GM15510 (cell line): ENCODE measurements around the gene PRMT6.

Source experiments
- POLR2A ChIP-seq: IDR thresholded peaks from 3 replicates; pipeline ENCODE4 v1.6.1; 2011; ENCODE audit warnings: borderline replicate concordance; ENCODE audit not compliant: insufficient read length; ENCODE audit errors: extremely low read depth

Gene PRMT6

GRCh38 chr1:107095647-107096046 is 39.2 kb downstream of the PRMT6 start:
- TF ChIP-seq POLR2A: no peak

GRCh38 chr1:107096690-107097089 is 40.2 kb downstream of the PRMT6 start:
- no peak for TF ChIP-seq POLR2A

GRCh38 chr1:107098961-107099360 is 42.5 kb downstream of the PRMT6 start:
- TF ChIP-seq POLR2A: no peak

GRCh38 chr1:107100331-107100984 is 44.0 kb downstream of the PRMT6 start:
- no peak for TF ChIP-seq POLR2A

- no peak for TF ChIP-seq POLR2A
These were observed 49.4 kb downstream of the PRMT6 start for GRCh38 chr1:107105914-107106313.
